ENCODE measurements around the gene CACNA1E. TPM values are rescaled to one million over a fixed set of nuclear protein-coding genes. Genes with fewer than 3 reads are reported as not detected.

CACNA1E gene
- total RNA-seq, 2 experiments from 2014 or later = not detected

DNA sequence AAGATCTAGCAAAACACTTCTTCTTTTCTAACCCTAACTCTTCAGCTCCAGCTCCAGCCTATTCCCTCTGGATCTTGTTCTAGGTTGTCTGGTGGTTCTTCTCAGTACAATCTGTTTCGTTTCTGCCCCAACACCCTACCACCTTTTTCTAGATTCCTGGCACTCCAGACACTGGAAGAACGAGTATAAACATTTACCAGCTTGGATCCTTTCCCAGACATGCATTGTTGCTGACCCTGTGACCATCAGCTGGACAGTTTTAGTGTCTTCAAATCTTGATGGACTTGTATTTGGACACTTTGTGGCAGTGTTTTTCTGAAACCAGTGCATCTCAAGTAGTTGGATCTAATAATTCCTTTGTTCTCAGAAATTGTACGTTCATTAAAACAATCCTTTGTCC, 30.6 kb upstream of the CACNA1E start:
- Histone ChIP-seq H3K9me3 (ENCODE audit: low read length) (no peaks in the 10 kb centered on the region), H3K27ac (ENCODE audit: low read depth, low read length, poor library complexity, severe bottlenecking) (no peak overlapping the region), H3K4me2 (ENCODE audit: low read length) (no peak overlapping the region), H3K36me3 (ENCODE audit: insufficient read depth, low read length) (no peaks in the 10 kb centered on the region), H3K9me2 (ENCODE audit: insufficient read depth, low read length) (no peaks in the 10 kb centered on the region), H3K4me3 (ENCODE audit: low read depth, low read length, poor library complexity, severe bottlenecking) (no peak overlapping the region), H3K4me1 (ENCODE audit: insufficient read depth, low read length, poor library complexity, severe bottlenecking) (no peaks in the 10 kb centered on the region), H3K79me2 (ENCODE audit: insufficient read depth, low read depth, low read length) (no peaks in the 10 kb centered on the region), H4K20me1 (ENCODE audit: insufficient read depth, low read length) (no peaks in the 10 kb centered on the region), H2AFZ (ENCODE audit: low read length) (no peak overlapping the region)
- intact Hi-C loops (cut with micrococcal nuclease; ENCODE audit: unreplicated experiment) = no loop called here
- POLR2A ChIA-PET = no interaction called here
- no peak for DNase-seq (ENCODE audit: low spot score)
- CTCF ChIA-PET (ENCODE audit: unreplicated experiment) = no interaction called here
- BruUV-seq (replicated peaks) = no TSS peak
- TF ChIP-seq EZH2phosphoT487 (IDR thresholded peaks at IDR 0.05; ENCODE audit: borderline replicate concordance, low read depth, low read length) = no peak
- TF ChIP-seq, protein P1, sequence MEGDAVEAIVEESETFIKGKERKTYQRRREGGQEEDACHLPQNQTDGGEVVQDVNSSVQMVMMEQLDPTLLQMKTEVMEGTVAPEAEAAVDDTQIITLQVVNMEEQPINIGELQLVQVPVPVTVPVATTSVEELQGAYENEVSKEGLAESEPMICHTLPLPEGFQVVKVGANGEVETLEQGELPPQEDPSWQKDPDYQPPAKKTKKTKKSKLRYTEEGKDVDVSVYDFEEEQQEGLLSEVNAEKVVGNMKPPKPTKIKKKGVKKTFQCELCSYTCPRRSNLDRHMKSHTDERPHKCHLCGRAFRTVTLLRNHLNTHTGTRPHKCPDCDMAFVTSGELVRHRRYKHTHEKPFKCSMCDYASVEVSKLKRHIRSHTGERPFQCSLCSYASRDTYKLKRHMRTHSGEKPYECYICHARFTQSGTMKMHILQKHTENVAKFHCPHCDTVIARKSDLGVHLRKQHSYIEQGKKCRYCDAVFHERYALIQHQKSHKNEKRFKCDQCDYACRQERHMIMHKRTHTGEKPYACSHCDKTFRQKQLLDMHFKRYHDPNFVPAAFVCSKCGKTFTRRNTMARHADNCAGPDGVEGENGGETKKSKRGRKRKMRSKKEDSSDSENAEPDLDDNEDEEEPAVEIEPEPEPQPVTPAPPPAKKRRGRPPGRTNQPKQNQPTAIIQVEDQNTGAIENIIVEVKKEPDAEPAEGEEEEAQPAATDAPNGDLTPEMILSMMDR (conservative IDR thresholded peaks at IDR 0.05; ENCODE audit: low read length) = no peak

GRCh38 chr1:181453541-181454201, 29.6 kb upstream of the CACNA1E start:
- H4K20me1 ChIP-seq (ENCODE audit: insufficient read depth, low read length) = no peaks in the 10 kb centered on the region
- H3K4me1 ChIP-seq (ENCODE audit: insufficient read depth, low read length, poor library complexity, severe bottlenecking) = no peaks in the 10 kb centered on the region
- H3K4me2 ChIP-seq (ENCODE audit: low read length) = no peak overlapping the region
- no peak overlapping the region for H3K27ac ChIP-seq (ENCODE audit: low read depth, low read length, poor library complexity, severe bottlenecking)
- H3K4me3 ChIP-seq (ENCODE audit: low read depth, low read length, poor library complexity, severe bottlenecking) = no peak overlapping the region
- H3K9me3 ChIP-seq (ENCODE audit: low read length) = no peaks in the 10 kb centered on the region
- no peak for DNase-seq (ENCODE audit: low spot score)
- no peaks in the 10 kb centered on the region for H3K9me2 ChIP-seq (ENCODE audit: insufficient read depth, low read length)
- ChIA-PET POLR2A (no interaction called here), CTCF (ENCODE audit: unreplicated experiment) (no interaction called here)
- intact Hi-C loops (cut with micrococcal nuclease; ENCODE audit: unreplicated experiment) = no loop called here
- no peak overlapping the region for H2AFZ ChIP-seq (ENCODE audit: low read length)
- no peaks in the 10 kb centered on the region for H3K36me3 ChIP-seq (ENCODE audit: insufficient read depth, low read length)
- no TSS peak for BruUV-seq (replicated peaks)
- H3K79me2 ChIP-seq (ENCODE audit: insufficient read depth, low read depth, low read length) = no peaks in the 10 kb centered on the region
- TF ChIP-seq, protein P1 (conservative IDR thresholded peaks at IDR 0.05; ENCODE audit: low read length) = no peak
- no peak for TF ChIP-seq EZH2phosphoT487 (IDR thresholded peaks at IDR 0.05; ENCODE audit: borderline replicate concordance, low read depth, low read length)

- CTCF ChIA-PET (ENCODE audit: unreplicated experiment) = no interaction called here
- no TSS peak for BruUV-seq (replicated peaks)
- Histone ChIP-seq H3K4me1 (ENCODE audit: insufficient read depth, low read length, poor library complexity, severe bottlenecking) (no peaks in the 10 kb centered on the region), H3K9me2 (ENCODE audit: insufficient read depth, low read length) (no peaks in the 10 kb centered on the region), H3K79me2 (ENCODE audit: insufficient read depth, low read depth, low read length) (no peaks in the 10 kb centered on the region), H2AFZ (ENCODE audit: low read length) (no peak overlapping the region), H3K27ac (ENCODE audit: low read depth, low read length, poor library complexity, severe bottlenecking) (no peak overlapping the region), H3K4me3 (ENCODE audit: low read depth, low read length, poor library complexity, severe bottlenecking) (no peak overlapping the region), H3K36me3 (ENCODE audit: insufficient read depth, low read length) (no peaks in the 10 kb centered on the region), H3K4me2 (ENCODE audit: low read length) (no peak overlapping the region), H3K9me3 (ENCODE audit: low read length) (no peaks in the 10 kb centered on the region), H4K20me1 (ENCODE audit: insufficient read depth, low read length) (no peaks in the 10 kb centered on the region)
- intact Hi-C loops (cut with micrococcal nuclease; ENCODE audit: unreplicated experiment) = no loop called here
- POLR2A ChIA-PET = no interaction called here
- TF ChIP-seq, protein P1 (conservative IDR thresholded peaks at IDR 0.05; ENCODE audit: low read length) = no peak
- no peak for TF ChIP-seq EZH2phosphoT487 (IDR thresholded peaks at IDR 0.05; ENCODE audit: borderline replicate concordance, low read depth, low read length)
- DNase-seq (ENCODE audit: low spot score) = no peak
Measured at GRCh38 chr1:181456551-181456950, 26.8 kb upstream of the CACNA1E start.

Data from OCI-LY7 (cell line).